ENCODE data around the gene ABCB9.
A peak's percentile ranks its signal among the peaks of the same experiment; 100 is the strongest.
"Not testable (repeated sequence)": the region's sequence is repeated elsewhere in the genome, so short reads cannot be mapped to it uniquely, and the experiment has no call there.

Gene ABCB9

GRCh38 chr12:122893208-122894153 is 72.8 kb downstream of the ABCB9 start:
- DNase-seq: no peak

- not testable (repeated sequence) for DNase-seq
Observed at GRCh38 chr12:122892724-122893123, 73.5 kb downstream of the ABCB9 start.

GRCh38 chr12:122891661-122892525 is 74.4 kb downstream of the ABCB9 start:
- DNase-seq: no peak

- DNase-seq: no peak
Observed at GRCh38 chr12:122889761-122890520, 76.3 kb downstream of the ABCB9 start.

- DNase-seq: peak; percentile 79
Observed at GRCh38 chr12:122888232-122888752, 78.0 kb downstream of the ABCB9 start.

- no peak for DNase-seq
Observed at GRCh38 chr12:122887819-122888212, 78.4 kb downstream of the ABCB9 start.

GRCh38 chr12:122886851-122887818 is 79.1 kb downstream of the ABCB9 start:
- peak; percentile 78 for DNase-seq

- no peak for DNase-seq
Observed at GRCh38 chr12:122886161-122886560, 80.1 kb downstream of the ABCB9 start.

- no peak for DNase-seq
Observed at GRCh38 chr12:122884860-122885259, 81.4 kb downstream of the ABCB9 start.

- DNase-seq: no peak
Observed at GRCh38 chr12:122884091-122884826, 82.0 kb downstream of the ABCB9 start.

GRCh38 chr12:122882908-122883558 is 83.2 kb downstream of the ABCB9 start:
- DNase-seq: no peak

GRCh38 chr12:122880668-122881067 is 85.6 kb downstream of the ABCB9 start:
- peak; percentile 64 for DNase-seq

GRCh38 chr12:122880155-122880667 is 86.1 kb downstream of the ABCB9 start:
- no peak for DNase-seq

All from activated effector memory CD4-positive, alpha-beta T cell treated with anti-CD3 and anti-CD28 coated beads, Interleukin-2, amount 50 U/mL, for 16 hours (primary cell).